HG03469 (cell line): ENCODE measurements around the gene ZNF195.
"Not testable (repeated sequence)": the region's sequence is repeated elsewhere in the genome, so short reads cannot be mapped to it uniquely, and the experiment has no call there.

Source experiments
- ATAC-seq: cut with Tn5 transposase; IDR thresholded peaks from one replicate; pipeline ENCODE4 v1.9.1; 2021; ENCODE audit warnings: mild to moderate bottlenecking, moderate library complexity, moderate number of reproducible peaks; ENCODE audit not compliant: unreplicated experiment

ZNF195 gene

DNA sequence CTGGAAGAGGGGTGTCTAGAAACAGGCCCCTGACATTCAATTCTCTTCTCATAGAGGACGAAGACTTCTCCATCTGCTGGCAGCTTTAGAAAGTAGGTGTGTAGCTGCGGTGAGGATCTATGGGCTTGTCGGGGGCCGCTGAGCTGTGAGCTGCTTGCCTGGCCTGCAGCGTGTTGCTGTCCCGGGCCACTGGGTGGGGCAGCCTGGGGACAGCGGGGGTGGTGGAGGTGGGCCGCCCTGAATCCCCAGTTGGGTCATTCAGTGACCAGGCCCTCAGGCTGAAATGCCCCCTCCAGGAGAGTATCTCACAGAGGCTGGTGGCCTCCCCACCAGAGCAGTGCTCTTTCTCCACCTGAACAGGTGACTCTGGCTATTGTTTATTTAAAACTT lies 23.9 kb upstream of the ZNF195 start:
- ATAC-seq: not testable (repeated sequence)

DNA sequence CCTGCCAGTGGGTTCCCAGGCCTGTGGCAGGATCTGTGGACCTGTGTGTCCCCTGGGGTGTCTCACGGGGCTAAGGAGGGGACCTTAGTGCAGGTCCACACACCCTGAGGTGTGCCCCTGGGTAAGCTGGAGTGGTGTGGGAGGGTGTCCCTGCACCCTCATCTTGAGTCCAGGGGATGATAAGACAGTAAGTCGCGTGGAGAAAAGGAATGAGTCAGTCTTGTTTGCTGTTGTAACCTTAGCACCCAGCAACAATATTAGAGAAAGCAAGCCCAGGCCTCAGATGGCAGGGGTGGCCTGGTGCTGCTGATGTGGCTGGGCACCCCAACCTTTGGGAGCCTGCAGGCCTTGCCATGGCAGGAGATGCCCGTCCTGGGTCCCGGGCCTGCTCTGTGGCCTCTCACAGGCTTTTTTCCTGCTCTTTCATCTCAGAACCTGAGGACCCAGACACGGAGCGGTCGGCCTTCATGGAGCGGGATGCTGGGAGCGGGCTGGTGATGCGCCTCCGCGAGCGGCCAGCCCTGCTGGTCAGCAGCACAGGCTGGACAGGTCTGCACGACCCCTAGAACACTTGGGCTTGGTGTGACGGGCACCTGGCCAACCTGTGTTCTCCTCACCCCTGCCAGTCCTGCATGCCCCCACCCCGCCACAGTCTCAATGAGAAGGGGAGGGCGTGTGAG lies 23.4 kb upstream of the ZNF195 start:
- ATAC-seq: not testable (repeated sequence)

- not testable (repeated sequence) for ATAC-seq
Measured at GRCh38 chr11:3401052-3401451, 22.1 kb upstream of the ZNF195 start.

DNA sequence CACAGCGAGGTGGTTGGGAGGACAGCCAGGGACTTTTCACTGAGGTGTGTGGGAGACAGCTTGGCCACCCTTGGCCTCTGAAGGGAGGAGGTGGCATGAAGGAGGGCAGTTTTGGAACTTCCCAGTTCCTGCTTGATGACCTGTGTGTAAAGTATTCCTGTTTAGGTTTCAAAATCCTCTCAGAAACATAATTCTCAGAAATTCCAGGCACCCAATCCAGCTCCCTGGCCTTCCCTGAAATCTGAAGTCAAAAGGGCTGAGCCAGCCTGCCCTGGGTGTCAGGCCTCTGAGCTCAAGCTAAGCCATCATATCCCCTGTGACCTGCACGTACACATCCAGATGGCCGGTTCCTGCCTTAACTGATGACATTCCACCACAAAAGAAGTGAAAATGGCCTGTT lies 19.6 kb upstream of the ZNF195 start:
- ATAC-seq: not testable (repeated sequence)

DNA sequence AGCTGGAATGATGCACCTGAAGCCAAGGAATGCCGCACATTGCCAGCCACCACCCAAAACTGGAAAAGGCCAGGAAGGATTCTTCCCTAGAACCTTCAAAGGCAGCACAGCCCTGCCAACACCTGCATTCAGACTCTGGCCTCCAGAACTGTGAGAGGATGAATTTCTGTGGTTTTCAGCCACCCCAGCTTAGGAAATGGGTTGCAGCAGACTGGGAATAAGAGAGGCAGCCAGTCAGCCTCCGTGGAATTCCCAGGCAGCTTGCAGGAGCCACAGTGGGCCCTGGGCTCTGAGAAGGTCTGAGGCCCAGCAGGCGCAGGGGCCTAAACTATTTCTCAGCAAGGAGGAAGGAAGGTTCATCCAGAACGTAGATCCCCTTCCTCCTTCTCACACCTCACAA lies 19.2 kb upstream of the ZNF195 start:
- not testable (repeated sequence) for ATAC-seq

DNA sequence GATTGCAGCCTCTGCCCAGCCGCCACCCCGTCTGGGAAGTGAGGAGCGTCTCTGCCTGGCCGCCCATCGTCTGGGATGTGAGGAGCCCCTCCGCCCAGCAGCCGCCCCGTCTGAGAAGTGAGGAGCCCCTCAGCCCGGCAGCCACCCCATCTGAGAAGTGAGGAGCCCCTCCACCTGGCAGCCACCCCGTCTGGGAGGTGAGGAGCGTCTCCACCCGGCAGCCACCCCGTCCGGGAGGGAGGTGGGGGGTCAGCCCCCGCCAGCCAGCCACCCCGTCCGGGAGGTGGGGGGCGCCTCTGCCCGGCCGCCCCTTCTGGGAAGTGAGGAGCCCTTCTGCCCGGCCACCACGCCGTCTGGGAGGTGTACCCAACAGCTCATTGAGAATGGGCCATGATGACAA lies 18.3 kb upstream of the ZNF195 start:
- ATAC-seq: not testable (repeated sequence)

DNA sequence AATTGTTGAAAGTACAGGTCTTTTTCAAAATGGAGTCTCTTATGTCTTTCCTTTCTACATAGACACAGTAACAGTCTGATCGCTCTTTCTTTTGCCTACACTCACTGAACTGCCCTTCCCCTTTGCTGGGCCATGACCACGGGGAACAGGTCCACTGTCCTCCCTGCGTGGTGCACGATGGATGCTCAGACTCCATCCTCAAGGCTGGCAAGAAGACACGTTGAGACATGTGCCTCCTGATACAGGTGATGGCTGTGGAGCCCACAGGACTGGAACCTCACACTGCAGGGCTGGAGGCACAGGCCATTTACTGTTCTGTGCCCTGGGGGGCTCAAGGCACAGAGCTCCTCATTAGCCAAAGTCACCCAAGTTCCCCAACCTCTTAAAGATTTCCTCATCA lies 16.5 kb upstream of the ZNF195 start:
- not testable (repeated sequence) for ATAC-seq

GRCh38 chr11:3394956-3395355 lies 16.0 kb upstream of the ZNF195 start:
- ATAC-seq: not testable (repeated sequence)

GRCh38 chr11:3393450-3393849 lies 14.5 kb upstream of the ZNF195 start:
- ATAC-seq: not testable (repeated sequence)

DNA sequence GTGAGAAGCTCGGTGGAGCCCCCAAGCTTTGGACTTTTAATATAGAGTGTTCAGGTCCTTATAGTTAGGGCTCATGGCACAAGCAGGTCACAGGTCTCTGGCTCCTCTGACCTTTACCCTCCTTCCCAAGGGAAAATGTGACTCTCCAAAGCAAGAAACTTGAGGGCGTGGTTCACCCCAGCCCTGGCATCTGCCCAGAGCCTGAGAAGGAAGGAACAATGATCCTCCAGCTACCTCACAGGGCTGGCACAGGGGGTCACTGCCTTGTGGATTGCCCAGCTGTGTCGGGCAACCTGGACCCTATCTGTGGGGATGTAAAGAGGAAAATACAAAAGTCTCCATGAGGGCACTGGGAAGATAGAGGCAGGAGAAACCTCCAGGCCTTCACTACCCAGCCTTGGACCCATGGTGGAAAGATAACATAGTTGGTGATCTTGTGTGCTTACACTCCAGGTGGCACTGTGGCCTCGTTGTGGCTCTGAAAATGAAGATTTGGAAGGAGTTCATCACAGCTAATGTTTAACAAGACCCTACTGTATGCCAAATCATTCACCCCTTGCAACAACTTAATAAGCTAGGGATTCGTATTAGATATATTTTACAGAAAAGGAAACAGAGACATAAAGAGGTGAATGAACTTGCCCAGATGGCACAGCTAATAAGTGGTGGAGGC lies 3.8 kb upstream of the ZNF195 start:
- no peak for ATAC-seq

DNA sequence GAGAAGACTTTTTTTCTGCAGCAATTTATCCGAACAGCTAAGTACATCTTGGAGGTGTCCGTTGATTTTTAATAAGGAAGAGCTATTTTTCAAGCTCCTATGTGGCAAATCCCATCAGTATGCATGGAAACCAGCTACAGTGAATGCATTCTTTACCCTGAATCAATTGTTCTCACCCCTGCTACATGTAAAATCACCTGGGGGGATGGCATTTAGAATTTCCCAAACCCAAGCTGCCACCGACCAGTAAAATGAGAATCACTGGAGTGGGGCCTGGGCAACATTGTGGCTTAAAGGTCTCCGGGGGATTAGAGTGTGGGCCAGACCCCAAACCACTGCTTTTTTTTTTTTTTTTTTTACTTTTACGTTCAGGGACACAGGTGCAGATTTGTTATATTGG lies 2.8 kb upstream of the ZNF195 start:
- ATAC-seq: no peak

DNA sequence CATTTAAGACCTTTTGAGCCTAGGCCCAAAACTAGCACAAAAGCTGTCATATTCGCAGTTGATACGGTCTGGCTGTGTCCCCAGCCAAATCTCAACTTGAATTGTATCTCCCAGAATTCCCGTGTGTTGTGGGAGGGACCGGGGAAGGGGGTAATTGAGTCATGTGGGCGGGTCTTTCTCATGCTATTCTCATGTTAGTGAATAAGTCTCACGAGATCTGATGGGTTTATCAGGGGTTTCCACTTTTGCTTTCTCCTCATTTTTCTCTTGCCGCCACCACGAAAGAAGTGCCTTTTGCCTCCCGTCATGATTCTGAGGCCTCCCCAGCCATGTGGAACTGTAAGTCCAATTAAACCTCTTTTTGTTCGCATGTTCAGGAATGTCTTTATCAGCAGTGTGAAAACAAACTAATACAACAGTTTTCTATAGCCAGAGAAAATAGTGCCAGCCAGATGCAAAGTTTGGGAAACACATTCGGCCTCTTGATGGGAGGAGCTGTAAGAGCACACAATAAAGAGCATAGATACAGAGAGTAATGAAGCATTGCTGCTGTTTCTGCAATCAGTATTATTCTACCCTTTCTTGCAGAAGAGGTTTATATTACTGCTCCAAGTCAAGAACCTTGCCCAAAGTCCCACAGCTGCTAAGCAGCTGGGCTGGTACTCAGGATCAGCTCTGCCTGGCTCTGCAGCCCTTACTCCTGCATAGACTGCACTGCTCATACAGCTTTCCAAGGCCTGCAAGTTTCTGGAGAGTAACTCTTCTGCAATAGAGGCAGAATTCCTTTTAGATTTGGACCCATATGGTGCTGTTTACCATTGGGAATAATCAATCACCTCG lies 2.0 kb upstream of the ZNF195 start:
- ATAC-seq: no peak

GRCh38 chr11:3375552-3375951 lies 3.4 kb downstream of the ZNF195 start:
- ATAC-seq: no peak

- ATAC-seq: no peak
Measured at GRCh38 chr11:3370311-3370870, 8.6 kb downstream of the ZNF195 start.

GRCh38 chr11:3369366-3369765 lies 9.6 kb downstream of the ZNF195 start:
- ATAC-seq: no peak

- ATAC-seq: no peak
Measured at GRCh38 chr11:3368199-3368598, 10.7 kb downstream of the ZNF195 start.

- no peak for ATAC-seq
Measured at GRCh38 chr11:3367221-3367620, 11.7 kb downstream of the ZNF195 start.

DNA sequence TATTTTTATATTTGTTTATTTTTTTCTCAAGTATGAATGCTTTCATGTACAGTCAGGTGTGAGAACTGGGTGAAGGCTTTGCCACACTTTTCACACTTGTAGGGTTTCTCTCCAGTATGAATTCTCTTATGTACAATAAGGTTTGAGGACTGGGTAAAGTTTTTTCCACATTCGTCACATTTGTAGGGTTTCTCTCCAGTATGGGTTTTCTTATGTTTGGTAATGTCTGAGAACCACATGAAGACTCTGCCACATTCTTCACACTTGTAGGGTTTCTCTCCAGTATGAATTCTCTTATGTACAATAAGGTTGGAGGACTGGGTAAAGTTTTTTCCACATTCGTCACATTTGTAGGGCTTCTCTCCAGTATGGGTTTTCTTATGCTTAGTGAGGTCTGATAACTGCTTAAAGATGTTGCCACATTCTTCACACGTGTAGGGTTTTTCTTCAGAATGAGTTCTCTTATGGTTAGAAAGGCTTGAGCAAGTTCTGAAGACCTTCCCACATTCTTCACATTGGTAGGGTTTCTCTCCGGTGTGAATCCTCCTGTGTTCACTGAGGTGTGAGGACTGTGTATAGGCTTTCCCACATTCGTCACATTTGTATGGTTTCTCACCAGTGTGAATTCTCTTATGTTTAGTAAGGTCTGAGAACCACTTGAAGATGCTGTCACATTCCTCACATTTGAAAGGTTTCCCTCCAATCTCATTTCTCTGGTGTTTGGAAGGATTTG lies 19.7 kb downstream of the ZNF195 start:
- no peak for ATAC-seq

GRCh38 chr11:3357994-3358676 lies 20.8 kb downstream of the ZNF195 start:
- ATAC-seq: no peak

DNA sequence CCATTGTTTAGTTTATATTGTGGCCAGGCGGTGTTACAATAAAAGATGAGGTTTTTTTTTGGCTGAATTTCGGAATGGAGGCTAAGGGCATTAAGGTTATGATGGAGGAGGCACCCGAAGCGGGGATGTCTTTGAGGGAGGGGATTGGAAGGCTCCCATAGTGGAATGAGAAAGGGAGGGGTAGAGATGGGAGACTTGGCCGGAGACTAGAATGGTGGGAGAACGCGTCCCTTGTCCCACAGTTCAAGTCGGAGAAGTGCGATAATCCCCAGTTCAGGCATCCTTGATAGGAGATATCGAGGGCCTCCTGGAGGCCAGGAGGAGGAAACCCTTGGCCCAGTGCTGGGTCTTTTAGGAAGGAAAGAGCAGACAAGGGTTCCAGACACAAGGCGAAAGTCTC lies 21.6 kb downstream of the ZNF195 start:
- no peak for ATAC-seq
